NCI-H1048 (cell line): ENCODE data around the gene SLC26A8.
"Not testable (repeated sequence)": the region's sequence is repeated elsewhere in the genome, so short reads cannot be mapped to it uniquely, and the experiment has no call there.

ENCODE experiments used
- DNase-seq: peaks from one replicate; lab custom pipeline; 2025; lab: John Stamatoyannopoulos, UW

Gene SLC26A8

DNA sequence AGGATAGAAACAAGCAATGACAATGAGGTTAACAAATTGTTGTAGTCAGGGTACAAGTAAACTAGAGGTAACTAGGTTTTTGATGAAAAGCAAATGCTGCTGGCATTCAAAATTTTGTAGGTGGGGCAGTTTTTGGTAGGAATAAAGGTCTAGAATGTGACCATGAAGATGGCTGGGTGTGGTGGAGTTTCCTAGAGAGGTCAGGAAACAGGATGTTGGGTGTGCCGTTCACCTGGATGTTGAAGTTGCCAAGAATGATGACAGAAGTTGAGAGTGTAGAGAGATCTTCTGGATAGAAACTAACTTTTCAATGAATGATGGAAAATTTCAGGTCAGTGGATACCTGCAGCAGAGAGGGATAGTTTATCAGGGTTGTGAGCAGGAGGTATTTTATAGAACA lies 25.9 kb upstream of the SLC26A8 start:
- DNase-seq = no peak

GRCh38 chr6:36049582-36049981 lies 25.1 kb upstream of the SLC26A8 start:
- no peak for DNase-seq

- DNase-seq = no peak
Measured at GRCh38 chr6:36042618-36043260, 18.3 kb upstream of the SLC26A8 start.

GRCh38 chr6:36040958-36041357 lies 16.5 kb upstream of the SLC26A8 start:
- DNase-seq = no peak

DNA sequence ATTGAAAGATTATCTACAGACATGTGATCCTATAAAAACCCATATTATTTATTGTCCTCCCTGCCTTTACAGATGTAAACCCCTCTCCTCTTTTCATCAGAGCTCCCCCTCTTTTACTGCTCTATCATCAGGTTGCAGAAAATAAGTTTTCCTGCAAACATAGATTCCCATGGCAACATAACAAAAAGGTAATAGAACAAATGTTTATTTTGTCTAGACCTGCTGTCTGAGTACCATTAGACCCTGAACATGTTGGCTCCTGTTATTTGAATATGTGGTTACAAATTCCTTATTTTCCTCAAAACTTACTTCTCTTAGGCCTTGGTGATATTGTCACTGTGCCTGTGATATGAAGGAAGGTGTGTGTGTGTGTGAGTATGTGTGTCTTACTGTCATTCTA lies 14.7 kb upstream of the SLC26A8 start:
- no peak for DNase-seq

DNA sequence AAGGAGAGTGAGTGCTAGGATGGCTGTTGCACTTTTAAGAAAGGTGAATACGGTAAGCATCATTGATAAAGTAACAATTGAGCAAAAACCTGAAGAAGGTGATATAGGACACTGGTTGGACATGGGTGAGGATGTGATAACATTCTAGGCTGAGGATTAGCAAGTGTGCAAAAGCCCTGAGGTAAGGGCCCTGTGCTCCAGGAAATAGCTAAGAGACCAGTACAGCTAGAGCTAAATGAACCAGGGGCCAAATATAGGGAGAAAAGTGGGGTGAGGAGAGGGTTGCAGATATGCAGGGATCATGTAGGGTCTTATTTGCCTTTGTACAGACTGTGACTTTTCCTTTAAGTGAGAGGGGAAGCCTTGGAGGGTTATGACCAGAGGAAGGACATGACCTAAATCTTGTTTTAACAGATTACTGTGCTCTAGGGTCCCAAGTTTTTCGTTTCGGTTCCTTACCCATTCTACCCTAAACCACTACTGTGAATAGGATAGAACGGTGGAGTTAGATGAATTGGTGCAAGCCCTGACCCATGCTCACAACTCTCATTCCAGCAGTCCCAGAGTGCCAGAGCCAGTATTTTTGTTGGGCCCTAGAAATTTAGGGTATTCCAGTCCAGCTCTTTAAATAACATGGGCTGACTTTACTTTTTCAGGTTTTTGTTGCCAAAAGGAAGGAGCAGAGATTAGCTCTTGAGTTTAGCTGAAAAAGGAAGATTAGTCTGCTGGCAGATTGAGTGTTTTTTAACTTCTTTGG lies 13.9 kb upstream of the SLC26A8 start:
- DNase-seq = no peak

DNA sequence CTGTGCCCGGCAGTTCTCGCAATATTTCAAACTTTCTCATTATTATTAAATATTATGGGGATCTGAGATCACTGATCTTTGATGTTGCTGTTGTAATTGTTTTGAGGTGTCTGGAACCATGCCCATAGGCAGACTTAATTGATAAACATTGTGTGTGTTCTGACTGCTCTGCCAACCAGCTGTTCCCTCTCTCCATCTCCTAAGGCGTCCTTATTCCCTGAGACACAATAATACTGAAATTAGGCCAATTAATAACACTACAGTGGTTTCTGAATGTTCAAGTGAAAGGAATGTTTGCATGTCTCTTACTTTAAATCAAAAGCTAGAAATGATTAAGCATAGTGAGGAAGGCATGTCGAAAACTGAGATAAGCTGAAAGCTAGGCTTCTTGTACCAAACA lies 10.8 kb upstream of the SLC26A8 start:
- no peak for DNase-seq

DNA sequence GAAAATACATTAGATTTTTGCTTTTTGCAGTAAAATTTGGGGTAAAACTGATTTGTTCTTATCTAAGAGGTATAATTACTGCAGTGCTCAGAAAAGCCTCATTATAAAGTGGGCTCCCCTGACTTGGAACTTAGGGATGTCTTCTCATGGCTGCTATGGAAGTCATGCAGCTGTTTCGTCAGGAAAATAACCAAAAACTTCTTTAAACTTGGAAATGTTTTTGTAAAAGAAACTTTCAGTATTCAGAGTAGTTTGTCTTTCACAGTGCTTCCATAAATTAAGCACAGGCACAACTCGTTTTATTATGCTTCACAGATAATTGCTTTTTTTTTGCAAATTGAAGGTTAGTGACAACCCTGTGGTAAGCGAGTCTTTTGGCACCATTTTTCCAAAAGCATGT lies 10.0 kb upstream of the SLC26A8 start:
- no peak for DNase-seq

DNA sequence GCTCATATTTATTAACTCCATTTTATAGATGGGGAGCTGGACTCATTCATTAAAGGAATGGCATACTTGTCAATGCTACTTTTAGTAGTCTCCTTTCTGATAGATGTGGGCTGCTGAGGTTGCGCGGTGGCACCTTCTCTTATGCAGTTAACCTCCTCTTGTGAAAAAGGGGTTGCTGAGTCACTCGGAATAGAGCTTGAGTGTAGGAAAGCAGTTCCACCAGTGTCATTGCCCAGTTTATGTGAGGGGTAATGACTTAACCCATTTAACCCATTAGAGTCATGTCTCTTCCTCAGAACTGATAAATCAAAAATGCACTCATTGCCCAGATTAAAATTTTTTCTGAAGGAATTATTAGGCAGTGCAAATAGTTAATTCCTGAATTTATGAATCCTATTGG lies 9.5 kb upstream of the SLC26A8 start:
- DNase-seq = no peak

DNA sequence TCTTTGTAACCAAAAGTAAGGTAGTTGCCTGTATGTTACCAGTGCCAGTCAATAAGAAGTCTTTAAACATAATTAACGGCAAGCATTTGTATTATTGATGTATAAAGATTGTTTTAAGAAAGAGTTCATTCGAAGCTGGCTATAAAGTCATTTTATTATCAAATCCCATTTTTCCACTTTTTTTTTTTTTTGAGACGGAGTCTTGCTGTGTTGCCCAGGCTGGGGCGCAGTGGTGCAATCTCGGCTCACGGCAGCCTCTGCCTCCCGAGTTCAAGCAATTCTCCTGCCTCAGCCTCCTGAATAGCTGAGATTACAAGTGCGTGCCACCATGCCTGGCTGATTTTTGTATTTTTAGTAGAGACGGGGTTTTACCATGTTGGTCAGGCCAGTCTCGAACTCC lies 8.7 kb upstream of the SLC26A8 start:
- not testable (repeated sequence) for DNase-seq

GRCh38 chr6:36032261-36032660 lies 7.8 kb upstream of the SLC26A8 start:
- DNase-seq = no peak

DNA sequence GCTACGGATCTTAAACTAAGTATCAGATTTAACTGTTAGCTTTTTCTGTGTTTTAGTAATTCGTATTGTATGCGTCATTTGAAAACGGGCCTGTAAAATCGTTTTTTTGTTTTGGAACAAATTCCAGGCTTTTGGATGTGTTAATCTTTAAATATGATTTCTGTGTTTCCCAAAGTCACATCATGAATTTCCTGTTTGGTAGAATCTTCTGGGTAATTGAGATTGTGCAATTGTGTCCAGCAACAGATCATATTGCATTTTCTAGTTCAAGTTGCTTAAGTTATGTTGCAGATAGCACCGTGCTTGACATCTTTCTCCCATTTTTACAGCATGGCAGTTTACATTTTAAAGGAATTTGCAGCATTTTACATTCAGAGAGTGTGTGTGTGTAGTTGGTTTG lies 5.0 kb upstream of the SLC26A8 start:
- no peak for DNase-seq

- DNase-seq = peak; percentile 4
Measured at GRCh38 chr6:36028877-36029324, 4.5 kb upstream of the SLC26A8 start.

DNA sequence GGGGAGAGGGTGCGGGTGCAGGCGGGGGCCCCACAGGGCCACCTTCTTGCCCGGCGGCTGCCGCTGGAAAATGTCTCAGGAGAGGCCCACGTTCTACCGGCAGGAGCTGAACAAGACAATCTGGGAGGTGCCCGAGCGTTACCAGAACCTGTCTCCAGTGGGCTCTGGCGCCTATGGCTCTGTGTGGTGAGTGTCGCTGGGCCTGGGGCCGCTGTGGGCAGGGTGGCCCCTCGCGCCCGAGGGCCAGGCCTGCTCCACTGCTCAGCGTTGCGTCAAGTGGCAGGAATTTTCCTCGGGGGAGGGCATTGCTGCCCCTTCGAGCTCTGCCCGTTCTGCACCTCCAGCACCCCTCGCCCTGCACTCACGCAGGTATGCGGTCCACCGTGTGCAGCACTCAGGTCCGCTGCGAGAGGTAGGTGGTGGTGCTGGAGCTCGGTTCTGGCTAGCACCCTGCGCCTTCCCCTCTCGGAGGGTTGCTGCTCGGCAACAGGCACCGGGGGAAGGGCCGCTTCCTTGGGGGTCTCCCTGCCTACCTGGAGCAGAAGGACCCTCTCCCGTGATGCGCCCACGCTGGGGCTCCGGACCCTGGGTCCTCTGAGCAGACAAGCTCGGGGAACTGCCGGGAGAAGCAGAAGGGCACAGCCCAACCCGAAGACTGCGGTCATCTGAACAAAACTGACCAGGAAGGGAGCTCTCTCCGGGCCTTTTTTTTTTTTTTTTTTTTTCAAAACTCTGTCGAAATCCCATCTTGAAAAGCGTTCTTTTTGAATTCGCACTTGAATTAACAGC lies 3.8 kb upstream of the SLC26A8 start:
- no peak for DNase-seq

DNA sequence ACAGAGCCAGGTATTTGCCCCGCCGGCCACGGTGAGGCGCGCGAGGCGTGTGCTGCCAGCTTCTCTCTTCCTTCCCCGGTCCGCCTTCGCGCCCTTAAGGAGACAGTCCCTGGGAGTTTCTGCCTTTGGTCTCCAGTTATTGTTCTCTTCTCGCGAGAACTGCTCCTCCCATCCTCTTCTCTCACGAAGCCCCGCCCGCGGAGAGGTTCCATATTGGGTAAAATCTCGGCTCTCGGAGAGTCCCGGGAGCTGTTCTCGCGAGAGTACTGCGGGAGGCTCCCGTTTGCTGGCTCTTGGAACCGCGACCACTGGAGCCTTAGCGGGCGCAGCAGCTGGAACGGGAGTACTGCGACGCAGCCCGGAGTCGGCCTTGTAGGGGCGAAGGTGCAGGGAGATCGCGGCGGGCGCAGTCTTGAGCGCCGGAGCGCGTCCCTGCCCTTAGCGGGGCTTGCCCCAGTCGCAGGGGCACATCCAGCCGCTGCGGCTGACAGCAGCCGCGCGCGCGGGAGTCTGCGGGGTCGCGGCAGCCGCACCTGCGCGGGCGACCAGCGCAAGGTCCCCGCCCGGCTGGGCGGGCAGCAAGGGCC lies 3.2 kb upstream of the SLC26A8 start, which contains the start of gene MAPK14:
Gene MAPK14 (plus strand): TSS at position 308 of the 587 bp plus-strand sequence. CDS start 350 bp downstream, outside the sequence.
- peak; percentile 100 for DNase-seq

DNA sequence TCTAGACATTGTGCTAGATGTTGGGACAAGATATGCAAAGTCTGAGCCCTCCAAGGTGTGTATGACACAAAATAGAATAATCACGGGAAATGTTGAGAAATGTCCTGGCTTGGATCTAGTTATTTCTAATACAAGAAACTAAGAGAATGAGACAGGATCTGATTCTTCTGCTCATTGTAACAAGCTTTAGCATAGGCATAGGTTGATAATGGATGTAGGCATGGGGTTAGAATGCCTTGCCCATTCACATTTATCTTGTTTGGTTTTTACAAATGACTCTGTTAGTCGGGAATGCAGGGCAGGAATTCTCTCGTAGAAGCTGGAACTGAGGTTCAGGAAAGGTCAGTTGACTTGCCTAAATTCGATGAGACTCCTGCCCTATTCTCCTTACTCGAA lies 1.5 kb upstream of the SLC26A8 start:
- no peak for DNase-seq

DNA sequence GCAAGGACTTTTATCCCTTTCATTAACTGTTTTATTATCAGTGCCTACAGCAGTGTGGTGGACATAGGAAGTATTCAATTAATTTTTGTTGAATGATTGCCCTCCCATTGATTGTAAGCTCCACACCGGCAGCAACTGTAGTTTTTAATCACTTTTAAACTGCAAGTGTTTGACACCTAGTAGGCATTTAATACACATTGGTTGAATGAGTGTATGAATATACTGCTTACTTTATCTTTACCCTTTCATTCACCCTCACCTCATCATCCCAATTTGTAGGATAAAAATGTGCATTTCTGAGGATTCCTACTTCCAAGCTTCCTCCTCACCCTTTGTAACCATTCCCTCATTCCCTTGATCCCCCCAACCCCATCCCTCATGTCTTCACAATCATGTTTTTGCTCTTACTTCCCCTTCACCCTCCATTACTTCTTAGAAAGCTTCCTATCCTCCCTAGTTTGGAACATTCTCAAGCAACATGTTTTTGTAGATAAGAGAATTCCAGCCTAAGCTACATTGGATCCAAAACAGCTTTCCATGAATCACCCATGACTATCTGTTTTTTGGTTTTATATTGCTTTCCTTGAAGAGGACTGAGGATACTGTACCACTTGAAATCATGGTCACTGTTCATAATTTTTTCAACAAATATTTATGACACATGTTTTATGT lies 955 bp upstream of the SLC26A8 start:
- no peak for DNase-seq

- DNase-seq = no peak
Measured at GRCh38 chr6:36020154-36020553, 4.3 kb downstream of the SLC26A8 start.

- DNase-seq = no peak
Measured at GRCh38 chr6:36019167-36019566, 5.3 kb downstream of the SLC26A8 start.

GRCh38 chr6:36018339-36018738 lies 6.1 kb downstream of the SLC26A8 start:
- no peak for DNase-seq

DNA sequence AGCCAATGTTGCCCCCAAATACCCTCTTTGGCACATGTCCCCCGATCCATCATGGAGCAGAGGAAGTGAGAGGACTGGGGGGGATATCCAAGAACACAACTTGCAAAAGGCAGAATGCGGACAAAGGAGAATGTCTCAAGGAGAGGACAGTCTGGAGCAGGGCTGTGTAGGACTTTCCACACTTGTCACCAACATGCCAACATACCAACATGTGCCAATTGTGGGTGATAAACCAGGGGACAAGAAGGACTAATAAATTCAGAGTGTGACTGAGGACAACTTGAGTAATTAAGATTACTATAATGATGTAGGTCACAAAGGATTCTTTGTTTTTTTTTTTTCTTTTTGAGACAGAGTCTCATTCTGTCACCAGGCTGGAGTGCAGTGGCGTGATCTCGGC lies 8.8 kb downstream of the SLC26A8 start:
- no peak for DNase-seq

DNA sequence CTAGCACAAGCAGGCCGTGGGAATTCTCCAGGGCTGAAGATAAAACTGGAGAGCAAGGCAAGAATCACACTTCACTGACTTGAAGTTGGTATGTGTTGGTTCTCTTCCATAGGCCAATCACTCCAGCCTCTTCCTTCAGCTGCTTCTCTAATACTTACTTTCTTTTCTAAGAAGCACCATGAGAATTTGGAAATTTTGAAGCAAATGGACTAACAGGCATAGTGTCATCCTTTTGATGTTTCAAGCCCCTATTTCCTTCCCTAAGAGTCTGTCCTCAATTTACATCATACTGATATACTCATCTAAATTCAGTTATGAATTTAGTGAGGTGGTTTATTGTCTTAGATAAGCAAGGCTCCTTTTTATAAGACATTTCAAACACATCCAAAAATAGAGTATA lies 24.0 kb downstream of the SLC26A8 start:
- no peak for DNase-seq
